Amygdala (tissue), 56 donors: Measurements from ENCODE around the gene GDI1.

Experiments
- DNase-seq, 56 donors: peaks; one replicate each; lab custom pipeline; 2025; lab: John Stamatoyannopoulos, UW

Gene GDI1

DNA sequence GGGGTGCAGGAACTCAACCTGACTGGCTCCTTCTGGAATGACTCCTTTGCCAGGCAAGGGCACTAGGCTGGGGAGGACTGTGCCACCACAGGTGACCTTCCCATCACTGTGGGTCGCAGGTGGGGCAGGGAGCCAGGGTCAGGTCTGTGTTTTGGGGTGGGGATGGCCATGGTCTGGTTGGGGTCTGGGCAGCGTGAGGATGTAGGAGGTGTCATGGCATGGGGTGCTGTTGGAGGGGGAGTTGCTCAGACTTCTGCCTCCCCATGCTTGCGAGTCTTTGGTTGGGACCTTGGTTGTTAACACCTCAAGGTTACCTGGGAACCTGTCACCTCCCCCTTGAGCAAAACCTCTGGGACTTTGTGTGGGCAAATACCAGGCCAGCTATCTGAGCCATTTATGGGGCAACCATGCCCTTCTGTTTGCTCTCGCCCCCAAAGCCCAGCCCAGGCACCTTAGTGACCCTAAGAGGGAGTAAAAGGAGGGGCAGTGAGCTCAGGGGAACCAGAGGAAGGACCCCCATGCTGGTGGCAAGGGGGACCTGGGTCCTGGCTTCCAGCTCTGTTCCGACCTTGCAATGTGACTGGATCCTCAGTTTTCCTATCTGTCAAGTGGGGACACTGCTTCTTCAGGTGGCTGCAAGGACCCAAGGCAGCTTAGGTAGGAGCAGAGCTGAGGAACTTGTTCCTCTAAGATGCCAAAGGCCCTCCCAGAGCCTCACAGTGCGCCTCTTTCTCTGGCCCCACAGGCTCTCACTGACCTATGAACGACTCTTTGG is 2.4 kb upstream of the GDI1 start:
- no peak for DNase-seq

DNA sequence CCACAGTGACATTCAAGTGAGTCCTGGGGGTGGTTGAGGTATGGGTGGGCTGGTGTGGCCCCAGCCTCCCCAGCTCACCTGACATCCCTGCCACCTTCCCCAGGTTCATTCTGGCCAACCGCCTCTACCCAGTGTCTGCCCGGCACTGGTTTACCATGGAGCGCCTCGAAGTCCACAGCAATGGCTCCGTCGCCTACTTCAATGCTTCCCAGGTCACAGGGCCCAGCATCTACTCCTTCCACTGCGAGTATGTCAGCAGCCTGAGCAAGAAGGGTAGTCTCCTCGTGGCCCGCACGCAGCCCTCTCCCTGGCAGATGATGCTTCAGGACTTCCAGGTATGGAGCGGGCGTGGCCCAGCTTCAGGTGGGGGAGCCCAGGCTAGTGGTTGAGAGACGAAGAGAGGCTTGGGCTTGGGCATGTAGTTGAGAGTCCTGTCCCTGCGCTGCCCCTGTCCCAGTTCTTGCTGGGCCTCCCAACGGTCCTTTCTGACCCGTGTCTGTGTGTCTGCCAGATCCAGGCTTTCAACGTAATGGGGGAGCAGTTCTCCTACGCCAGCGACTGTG is 1.7 kb upstream of the GDI1 start:
- DNase-seq, result no peak

DNA sequence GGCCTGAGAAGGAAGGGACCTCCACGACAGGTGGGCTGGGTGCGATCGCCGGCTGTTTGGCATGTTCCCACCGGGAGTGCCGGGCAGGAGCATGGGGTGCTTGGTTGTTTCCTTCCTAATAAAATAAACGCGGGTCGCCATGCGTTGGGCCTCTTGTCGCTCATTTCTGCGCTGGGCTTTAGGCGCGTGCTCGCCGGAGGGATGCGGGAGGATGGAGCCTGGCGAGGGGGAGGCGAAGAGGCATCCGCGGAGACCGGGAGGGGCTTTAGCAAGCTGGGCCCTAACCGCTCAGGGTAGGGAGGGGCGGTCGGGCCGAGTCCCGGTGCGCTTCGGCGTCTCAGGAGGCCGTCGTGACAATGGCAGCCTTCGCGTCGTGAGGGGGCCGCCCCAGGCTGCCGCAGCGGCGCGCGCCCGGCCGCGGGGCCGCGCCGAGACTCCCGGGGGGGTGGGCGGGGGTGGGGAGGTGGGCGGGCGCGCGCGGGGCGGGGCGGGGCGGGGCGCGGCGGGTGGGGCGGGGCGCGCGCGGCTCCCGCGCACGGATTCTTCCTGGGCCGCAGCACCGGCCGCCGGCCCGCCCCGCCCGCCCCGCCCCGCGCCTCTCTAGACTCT is 476 bp upstream of the GDI1 start:
- peak in 26 of 56 donors; percentile 2 to 58 (median 27) for DNase-seq

DNA sequence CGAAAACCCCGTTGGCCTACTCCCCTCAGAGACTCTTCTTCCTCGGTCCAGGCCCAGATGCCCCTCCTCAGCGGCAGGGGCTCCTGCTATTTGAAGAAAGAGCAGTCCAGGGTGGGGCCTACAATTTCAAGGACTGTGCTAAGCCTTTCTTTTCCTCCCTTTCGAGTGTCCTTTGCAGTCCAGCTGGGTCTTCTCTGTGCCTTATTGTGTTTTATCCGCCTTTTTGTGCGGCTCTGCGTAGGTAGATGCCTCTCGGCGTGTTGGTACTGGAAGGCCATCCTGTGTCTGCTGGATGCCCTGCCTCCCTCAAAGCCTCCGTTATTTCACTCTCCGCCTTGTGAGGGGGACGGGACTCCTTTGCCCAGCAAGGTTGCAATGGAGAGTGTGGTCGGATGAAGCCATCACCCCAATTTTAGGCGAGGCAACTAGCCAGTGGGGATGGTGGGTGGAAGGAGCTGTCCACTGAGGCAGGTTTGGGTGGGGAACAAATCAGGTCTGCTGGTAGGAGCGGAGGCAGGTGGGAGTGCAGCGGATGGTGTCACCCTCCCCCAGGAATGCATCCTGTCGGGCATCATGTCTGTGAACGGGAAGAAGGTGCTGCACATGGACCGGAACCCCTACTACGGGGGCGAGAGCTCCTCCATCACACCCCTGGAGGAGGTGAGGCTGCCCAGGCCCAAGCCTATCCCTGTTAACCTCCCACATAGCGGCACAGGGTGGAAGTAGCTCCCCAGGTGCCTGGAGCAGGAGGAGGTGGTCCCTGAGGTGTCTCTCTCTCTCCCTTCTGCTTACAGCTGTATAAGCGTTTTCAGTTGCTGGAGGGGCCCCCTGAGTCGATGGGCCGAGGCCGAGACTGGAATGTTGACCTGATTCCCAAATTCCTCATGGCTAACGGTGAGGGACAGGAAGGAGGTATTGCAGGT is 1.3 kb downstream of the GDI1 start:
- DNase-seq, result no peak

DNA sequence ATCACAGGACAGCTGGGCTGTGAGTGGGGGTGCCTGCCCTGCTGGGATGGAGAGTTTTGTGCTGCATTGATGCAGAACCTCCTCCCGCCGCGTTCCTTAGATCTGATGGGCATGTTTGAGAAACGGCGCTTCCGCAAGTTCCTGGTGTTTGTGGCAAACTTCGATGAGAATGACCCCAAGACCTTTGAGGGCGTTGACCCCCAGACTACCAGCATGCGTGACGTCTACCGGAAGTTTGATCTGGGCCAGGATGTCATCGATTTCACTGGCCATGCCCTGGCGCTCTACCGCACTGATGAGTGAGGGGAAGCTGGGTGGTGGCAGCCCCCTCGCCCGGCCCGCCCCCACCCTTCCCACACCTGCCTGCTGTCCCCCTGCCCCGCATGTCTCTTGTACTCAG is 2.9 kb downstream of the GDI1 start:
- no peak for DNase-seq

DNA sequence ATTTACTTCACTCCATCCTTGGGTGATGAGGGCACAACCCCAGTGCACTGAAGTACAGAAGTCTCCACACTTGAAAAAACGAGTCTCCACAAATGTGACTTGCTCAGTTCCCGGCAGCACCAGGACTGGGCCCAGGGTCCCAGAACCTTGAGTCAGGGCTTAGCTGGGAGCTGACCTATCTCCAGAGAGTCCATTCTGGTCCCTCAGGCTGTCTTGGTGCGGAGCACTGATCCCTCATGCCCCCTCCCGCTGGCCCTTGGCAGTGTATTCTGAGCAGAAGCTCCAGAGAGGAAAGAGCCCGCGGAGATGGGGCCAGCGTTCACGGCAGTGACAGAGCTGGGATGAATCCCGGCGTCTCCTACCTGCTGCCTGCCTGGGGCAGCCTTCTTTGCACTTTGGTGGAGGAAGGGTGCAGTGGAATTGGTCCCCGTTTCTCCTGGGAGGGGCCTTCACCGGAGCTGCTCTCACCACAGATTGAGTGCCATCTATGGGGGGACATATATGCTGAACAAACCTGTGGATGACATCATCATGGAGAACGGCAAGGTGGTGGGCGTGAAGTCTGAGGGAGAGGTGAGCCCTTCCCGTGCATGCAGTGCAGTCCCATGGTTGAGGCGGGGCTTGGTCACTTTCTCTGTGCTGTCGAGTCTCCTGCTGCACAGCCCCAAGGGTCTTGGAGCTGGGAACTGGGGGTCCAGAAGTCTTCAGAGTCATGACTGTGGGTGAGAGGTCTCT is 3.8 kb downstream of the GDI1 start:
- no peak for DNase-seq

DNA sequence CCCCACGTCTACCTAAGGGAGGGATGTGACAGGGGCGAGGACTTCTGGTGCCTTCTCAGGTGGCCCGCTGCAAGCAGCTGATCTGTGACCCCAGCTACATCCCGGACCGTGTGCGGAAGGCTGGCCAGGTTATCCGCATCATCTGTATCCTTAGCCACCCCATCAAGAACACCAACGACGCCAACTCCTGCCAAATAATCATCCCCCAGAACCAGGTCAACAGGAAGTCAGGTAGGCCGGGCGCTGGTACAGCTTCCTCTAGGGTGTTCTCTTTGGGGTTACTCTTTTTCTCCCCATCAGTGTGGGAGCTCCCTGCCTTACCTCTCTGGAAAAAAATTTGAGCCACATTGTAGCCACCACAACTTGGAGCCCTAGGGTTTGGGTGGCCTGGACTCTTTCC is 4.6 kb downstream of the GDI1 start:
- DNase-seq, result no peak

DNA sequence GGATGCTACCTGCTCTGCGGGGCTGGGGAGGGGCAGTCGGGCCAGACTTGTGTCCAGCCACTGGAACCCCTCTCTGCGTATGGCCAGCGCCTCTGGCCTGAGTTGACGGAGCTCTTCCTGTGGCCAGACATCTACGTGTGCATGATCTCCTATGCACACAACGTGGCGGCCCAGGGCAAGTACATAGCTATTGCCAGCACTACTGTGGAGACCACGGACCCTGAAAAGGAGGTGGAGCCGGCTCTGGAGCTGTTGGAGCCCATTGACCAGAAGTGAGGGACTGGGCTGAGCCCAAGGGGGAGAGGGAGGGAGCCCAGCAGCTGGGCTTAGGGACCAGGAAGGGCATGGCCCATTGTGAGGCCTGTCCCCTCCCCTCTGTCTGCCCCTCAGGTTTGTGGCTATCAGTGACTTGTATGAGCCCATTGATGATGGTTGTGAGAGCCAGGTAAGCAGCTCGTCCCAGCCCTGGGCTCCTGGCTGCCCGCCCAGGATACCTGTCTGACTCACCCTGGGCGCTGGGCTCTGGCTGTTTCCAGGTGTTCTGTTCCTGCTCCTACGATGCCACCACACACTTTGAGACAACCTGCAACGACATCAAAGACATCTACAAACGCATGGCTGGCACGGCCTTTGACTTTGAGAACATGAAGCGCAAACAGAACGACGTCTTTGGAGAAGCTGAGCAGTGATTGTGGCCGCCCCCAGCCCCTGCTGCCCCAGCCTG is 5.2 kb downstream of the GDI1 start:
- no peak for DNase-seq

DNA sequence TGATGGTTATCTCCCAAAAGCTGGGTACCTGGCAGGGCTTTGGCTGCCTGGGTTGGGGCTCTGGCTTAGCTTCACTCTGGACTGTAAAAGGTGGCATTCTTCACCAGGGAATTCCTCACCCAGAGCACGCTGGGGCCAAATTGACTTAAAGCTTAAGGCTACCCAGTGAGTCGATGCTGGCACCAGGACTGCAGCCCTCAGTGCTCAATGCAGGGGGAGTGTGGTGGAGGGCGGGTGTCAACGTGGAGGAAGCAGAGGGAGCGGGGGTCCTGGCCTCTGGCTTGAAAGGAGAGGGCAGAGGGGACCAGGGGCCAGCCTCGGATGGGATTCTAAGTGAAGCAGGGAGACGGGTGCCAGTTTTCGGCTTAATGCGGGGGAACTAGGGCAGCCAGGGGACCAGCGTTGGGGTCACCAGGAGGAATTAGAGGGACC is 6.5 kb downstream of the GDI1 start:
- DNase-seq, result peak in 1 of 56 donors; percentile 22

DNA sequence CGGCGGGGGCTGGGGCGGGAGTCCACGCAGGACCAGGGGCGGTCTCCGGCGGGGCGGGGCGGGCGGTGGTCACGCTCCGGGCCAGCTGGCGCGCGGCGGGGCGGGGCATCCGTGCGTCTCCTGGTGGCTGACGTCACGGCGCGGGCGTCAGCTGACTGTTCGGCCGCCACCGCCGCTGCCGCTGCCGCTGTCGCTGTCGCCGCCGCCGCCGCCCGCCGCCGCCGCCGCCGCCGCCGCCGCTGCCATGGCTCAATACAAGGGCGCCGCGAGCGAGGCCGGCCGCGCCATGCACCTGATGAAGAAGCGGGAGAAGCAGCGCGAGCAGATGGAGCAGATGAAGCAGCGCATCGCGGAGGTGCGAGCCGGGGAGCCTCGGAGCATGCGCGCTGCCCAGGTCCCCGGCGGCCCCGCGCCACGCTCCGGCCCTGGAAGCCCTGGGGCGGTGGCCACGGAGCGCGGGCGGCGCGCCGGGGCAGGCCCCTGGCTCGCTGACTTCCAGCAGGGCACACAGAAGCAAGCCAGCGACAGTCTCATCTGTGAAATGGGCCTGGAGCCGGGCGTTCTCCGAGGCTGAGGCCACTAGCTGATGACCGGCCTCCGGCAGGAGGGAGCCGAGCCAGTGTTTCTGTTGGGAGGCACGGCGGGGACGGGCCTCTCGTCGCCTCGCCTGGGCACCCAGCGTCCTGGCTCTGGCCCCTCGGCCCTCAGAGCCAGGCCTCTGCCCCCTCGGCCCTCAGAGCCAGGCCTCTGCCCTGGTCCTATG is 7.2 kb downstream of the GDI1 start, which contains the start of gene FAM50A:
FAM50A (plus strand) TSS at position 150 of the 763 bp plus-strand sequence; CDS start at position 245, 95 bp downstream.
- peak in 44 of 56 donors; percentile 12 to 83 (median 54) for DNase-seq

DNA sequence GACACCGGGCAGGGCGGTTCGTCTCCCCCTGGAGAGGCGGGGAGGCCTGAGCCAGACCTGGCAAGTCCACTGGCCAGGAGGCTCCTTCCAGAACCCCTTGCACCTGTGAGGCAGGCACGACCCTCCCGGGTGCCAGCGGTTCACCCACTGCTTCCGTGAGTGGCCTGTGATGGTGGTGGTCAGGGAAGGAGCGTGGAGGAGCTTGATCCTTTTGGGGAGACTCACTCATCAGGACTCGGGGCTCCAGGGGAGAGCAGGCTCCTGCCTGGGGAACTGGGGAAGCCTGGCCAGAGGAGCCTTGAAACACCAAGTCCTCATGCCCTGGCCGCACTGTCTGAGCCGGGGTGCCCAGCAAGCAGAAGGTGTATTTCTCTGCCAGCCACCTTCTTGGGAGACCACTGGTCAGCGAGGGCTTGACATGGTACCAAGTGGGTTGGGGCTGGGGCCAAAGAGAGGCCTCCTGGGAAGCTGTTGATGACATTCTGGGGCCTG is 7.8 kb downstream of the GDI1 start:
- no peak for DNase-seq

DNA sequence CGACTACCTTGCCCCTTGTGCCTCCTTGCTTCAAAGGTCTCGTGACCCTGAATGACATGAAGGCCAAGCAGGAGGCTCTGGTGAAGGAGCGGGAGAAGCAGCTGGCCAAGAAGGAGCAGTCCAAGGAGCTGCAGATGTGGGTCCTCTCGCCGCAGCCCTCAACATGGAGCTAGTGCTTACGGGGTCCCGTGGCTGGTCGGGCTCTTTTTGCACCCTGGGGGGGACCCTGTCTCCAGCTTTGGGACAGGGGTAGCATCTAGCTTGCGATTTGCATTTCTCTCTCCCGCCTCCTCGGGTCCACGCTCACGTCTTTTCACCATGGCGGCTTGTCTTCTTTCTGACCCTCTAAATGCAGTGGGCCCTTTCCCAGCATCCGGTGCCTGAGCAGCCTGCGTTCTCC is 8.8 kb downstream of the GDI1 start:
- no peak for DNase-seq

DNA sequence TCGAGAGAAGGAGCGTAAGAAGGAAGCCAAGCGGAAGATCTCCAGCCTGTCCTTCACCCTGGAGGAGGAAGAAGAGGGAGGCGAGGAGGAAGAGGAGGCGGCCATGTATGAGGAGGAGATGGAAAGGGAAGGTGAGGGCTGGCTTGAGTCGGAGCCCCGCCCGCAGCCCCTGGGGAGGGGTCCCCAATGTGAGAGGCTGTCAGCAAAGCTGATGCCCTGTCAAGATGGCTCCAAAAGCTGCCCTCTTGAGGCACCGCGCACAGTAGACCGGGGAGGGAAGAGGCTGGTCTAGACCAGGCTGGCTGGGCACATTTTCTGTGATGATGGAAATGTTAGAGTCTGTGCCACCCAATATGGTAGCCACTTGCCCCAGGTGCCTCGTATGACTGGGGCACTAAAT is 9.5 kb downstream of the GDI1 start:
- no peak for DNase-seq

DNA sequence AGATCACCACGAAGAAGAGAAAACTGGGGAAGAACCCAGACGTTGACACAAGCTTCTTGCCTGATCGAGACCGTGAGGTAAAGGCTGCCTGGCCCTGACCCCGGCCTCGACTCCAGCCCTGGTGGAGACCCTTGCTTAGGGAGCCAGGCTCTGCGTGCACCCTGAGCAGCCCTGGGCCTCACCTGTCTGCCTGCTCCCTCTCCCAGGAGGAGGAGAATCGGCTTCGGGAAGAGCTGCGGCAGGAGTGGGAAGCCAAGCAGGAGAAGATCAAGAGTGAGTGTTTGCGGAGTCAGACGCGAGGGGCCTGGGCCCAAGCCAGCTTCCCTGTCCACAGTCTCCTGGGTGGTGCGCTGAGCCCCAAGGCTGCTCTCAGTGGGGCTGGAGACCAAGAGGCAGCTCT is 11.5 kb downstream of the GDI1 start:
- no peak for DNase-seq

DNA sequence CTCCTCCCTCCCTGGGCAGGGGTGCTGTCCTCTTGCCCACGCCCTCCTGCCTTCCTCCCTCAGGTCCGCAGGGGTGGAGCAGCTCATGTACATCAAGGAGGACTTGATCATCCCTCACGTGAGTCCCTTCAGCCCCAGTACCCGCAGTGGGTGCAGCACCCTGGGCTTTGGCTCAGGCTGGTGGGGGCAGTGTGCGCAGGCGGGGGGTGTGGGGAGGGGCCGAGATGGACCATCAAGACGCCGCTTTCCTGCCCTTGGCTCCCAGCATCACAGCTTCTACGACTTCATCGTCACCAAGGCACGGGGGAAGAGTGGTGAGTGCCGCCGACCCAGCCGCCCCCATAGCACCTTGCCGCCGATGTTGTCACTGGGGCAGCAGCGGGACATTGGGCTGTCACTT is 12.7 kb downstream of the GDI1 start:
- DNase-seq, result no peak

DNA sequence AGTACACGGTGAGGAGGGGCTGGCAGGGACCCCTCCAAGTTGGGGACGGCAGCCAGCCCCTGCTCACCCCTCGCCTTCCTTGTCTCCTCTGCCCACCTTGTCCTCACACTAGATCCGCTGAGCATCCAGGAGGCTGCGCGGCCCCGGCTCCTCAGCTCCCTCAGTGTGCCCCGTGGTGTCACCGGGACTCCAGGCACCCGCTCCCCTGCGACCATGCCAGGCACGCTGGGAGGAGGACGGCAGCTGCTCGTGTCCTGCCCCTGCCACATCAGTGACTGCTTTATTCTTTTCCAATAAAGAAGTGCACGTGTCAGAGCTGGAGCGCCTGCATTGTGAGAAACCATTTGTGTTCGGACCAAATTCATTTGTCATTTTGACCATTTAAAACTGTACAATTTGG is 13.4 kb downstream of the GDI1 start:
- peak in 18 of 56 donors; percentile 7 to 52 (median 24) for DNase-seq

DNA sequence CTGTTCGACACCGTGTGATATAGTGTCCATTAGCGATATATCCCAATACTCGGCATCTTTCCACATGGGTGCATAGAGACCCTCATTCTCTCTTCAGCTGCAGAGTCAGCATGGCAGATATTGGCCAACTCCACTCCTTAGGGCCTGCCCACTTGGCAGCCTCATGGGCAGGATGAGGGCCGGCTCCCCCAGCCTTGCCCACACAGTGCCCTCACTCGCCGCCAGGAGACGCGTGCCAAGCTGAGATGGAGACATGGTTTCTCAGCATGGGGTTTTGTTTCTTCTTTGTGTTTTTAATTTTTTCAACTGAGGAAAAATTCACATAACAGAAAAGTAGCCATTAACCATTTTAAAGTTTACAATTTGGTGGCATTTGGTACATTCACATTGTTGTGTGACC is 15.9 kb downstream of the GDI1 start:
- DNase-seq, result peak in 22 of 56 donors; percentile 2 to 50 (median 14)

DNA sequence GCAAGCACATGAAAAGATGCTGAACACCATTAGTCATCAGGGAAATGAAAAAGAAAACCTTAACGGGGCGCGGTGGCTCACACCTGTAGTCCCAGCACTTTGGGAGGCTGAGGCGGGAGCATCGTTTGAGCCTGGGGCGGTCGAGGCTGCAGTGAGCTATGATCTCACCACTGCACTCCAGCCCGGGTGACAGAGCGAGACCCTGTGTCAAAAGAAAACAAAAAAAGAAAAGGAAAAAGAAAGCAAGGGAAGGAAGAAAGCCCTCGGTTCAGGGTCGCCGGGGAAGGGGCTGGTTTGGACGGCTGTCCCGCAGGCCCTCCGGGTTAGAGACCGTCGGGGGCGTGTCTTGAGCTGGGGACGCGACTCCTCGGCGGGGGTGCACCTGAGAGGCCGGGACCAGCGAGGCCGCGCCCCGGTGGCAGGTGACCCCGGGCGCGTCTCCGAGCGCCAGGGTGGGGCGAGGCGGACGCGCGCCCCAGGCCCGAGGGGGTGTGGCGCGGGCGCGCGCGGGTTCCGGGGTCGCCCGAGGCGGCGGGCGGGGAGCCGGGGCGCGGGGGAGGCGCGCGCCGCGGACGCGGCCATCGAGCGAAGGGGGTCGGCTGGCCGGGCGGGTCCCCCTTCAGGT is 20.6 kb downstream of the GDI1 start:
- peak in 12 of 56 donors; percentile 17 to 61 (median 36) for DNase-seq
